SK-N-SH (cell line): ENCODE measurements around the gene GLYATL1B. TPM values are rescaled to one million over a fixed set of nuclear protein-coding genes. Genes with fewer than 3 reads are reported as not detected.

Experiments used
- CTCF ChIA-PET: fragments of 300-600, 350-600 bp; formaldehyde crosslinking; extraction: SDS; loops from one replicate; lab custom pipeline; 2021; lab: Yijun Ruan, JAX
- POLR2A ChIA-PET: fragments of 350-600 bp; sonication (Branson Sonifier 250); formaldehyde crosslinking; extraction: SDS; loops from one replicate; lab custom pipeline; 2020; ENCODE audit warnings: antibody characterized with exemption, inconsistent platforms; lab: Yijun Ruan, JAX
- DNase-seq: peaks from one replicate; pipeline ENCODE4 v3.0.0; 2012
- H2AFZ ChIP-seq: fragments of 200-600 bp; sonication (generic); 2 replicates; pipeline ENCODE4 v1.8.1; 2016; ENCODE audit warnings: antibody characterized with exemption, mild to moderate bottlenecking, low read depth
- H3F3A ChIP-seq: fragments of 200-600 bp; sonication (generic); replicated peaks from 2 replicates; pipeline ENCODE3; 2016; ENCODE audit warnings: antibody characterized with exemption, mild to moderate bottlenecking; ENCODE audit not compliant: insufficient read depth
- H3K27ac ChIP-seq, 2 experiments: fragments of 200-500 bp in 1 of 2; fragments of 200-600 bp in 1 of 2; sonication (Bioruptor generic) in 1 of 2; sonication (generic), shearing (Covaris generic) in 1 of 2; 2 replicates each; pipeline versions ENCODE4 v1.5.1 to v1.6.1; 2014 to 2016; ENCODE audit warnings: low read depth in 2 of 2, inconsistent platforms in 1 of 2, low read length in 1 of 2, mild to moderate bottlenecking in 1 of 2, mixed read lengths in 1 of 2
- H3K27me3 ChIP-seq: fragments of 200-600 bp; sonication (generic), shearing (Covaris generic); 2 replicates; pipeline ENCODE4 v1.6.1; 2016; ENCODE audit warnings: mixed run types; ENCODE audit not compliant: insufficient read depth
- H3K36me3 ChIP-seq, 2 experiments: fragments of 200-500 bp in 1 of 2; fragments of 200-600 bp in 1 of 2; sonication (Bioruptor generic) in 1 of 2; sonication (generic) in 1 of 2; replicated peaks in 1 of 2; 2 replicates each; pipeline versions ENCODE3 to v1.5.1; 2014 to 2016; ENCODE audit warnings: low read length in 1 of 2, mild to moderate bottlenecking in 1 of 2; ENCODE audit not compliant: insufficient read depth in 2 of 2, control insufficient read depth in 1 of 2
- H3K4me1 ChIP-seq, 2 experiments: fragments of 200-500 bp in 1 of 2; fragments of 200-600 bp in 1 of 2; sonication (Bioruptor generic) in 1 of 2; sonication (generic), shearing (Covaris generic) in 1 of 2; 2 replicates each; pipeline versions ENCODE4 v1.5.1 to v1.6.1; 2014 to 2016; ENCODE audit warnings: low read depth in 1 of 2, low read length in 1 of 2, mixed run types in 1 of 2; ENCODE audit not compliant: insufficient read depth in 2 of 2, control insufficient read depth in 1 of 2
- H3K4me2 ChIP-seq: fragments of 200-600 bp; sonication (generic), shearing (Covaris generic); 2 replicates; pipeline ENCODE4 v1.6.1; 2017; ENCODE audit warnings: mixed run types
- H3K4me3 ChIP-seq, 2 experiments: fragments of 200-500 bp in 1 of 2; fragments of 200-600 bp in 1 of 2; sonication (Bioruptor generic) in 1 of 2; sonication (generic), shearing (Covaris generic) in 1 of 2; 2 replicates each; pipeline versions ENCODE4 v1.5.1 to v1.8.1; 2014 to 2016; ENCODE audit warnings: low read depth in 2 of 2, inconsistent platforms in 1 of 2, low read length in 1 of 2, mild to moderate bottlenecking in 1 of 2, mixed read lengths in 1 of 2, moderate library complexity in 1 of 2
- H3K79me2 ChIP-seq: fragments of 200-600 bp; sonication (generic); 2 replicates; pipeline ENCODE4 v1.8.1; 2017; ENCODE audit warnings: mild to moderate bottlenecking; ENCODE audit not compliant: insufficient read depth
- H3K9ac ChIP-seq: fragments of 200-600 bp; sonication (generic); 2 replicates; pipeline ENCODE4 v1.6.1; 2017; ENCODE audit warnings: mixed run types
- H3K9me2 ChIP-seq: fragments of 200-600 bp; sonication (generic); 2 replicates; pipeline ENCODE4 v1.6.1; 2017; ENCODE audit warnings: mixed run types
- H3K9me3 ChIP-seq: fragments of 200-600 bp; sonication (generic); 2 replicates; pipeline ENCODE4 v1.6.1; 2017; ENCODE audit warnings: mixed run types, mild to moderate bottlenecking, moderate library complexity
- H4K20me1 ChIP-seq: fragments of 200-600 bp; sonication (generic); 2 replicates; pipeline ENCODE4 v1.6.1; 2017; ENCODE audit warnings: mild to moderate bottlenecking, mixed run types; ENCODE audit not compliant: insufficient read depth
- CHD2 ChIP-seq: fragments of 150-350 bp; IDR thresholded peaks from 2 replicates; pipeline ENCODE4 v1.6.1; 2018; ENCODE audit warnings: low read length; ENCODE audit not compliant: partially characterized antibody
- CTCF ChIP-seq: fragments of 200-600 bp; sonication (generic); IDR thresholded peaks from 2 replicates; pipeline ENCODE4 v1.6.1; 2017; ENCODE audit warnings: antibody characterized with exemption, mild to moderate bottlenecking, moderate library complexity
- EP300 ChIP-seq, 2 experiments: IDR thresholded peaks; 2 replicates each; pipeline versions ENCODE4 v1.4.0 to v1.6.1; 2012; ENCODE audit warnings: borderline replicate concordance in 1 of 2, low read depth in 1 of 2, low read length in 1 of 2
- EZH2phosphoT487 ChIP-seq: fragments of 200-600 bp; sonication (generic); IDR thresholded peaks from 2 replicates; pipeline ENCODE4 v1.6.1; 2017; ENCODE audit warnings: low read depth, mixed run types, mild to moderate bottlenecking, antibody characterized with exemption, moderate library complexity, borderline replicate concordance
- FOXJ3 ChIP-seq: sonication (generic); formaldehyde crosslinking; IDR thresholded peaks from 2 replicates; pipeline ENCODE4 v1.5.1; 2020; ENCODE audit warnings: mild to moderate bottlenecking, missing genetic modification reagents
- FOXM1 ChIP-seq: IDR thresholded peaks from 2 replicates; pipeline ENCODE4 v1.4.0; 2012; ENCODE audit warnings: low read depth, mild to moderate bottlenecking
- MEF2A ChIP-seq: IDR thresholded peaks from 2 replicates; pipeline ENCODE4 v1.4.0; 2012; ENCODE audit warnings: low read depth, borderline replicate concordance
- MXI1 ChIP-seq: IDR thresholded peaks from 2 replicates; pipeline ENCODE4 v1.6.1; 2012; ENCODE audit warnings: mild to moderate bottlenecking, low read depth, low read length, improper control_type of control experiment
- POLR2AphosphoS5 ChIP-seq: IDR thresholded peaks from 2 replicates; pipeline ENCODE4 v1.6.1; 2012; ENCODE audit warnings: low read depth, low read length
- RAD21 ChIP-seq: IDR thresholded peaks from 2 replicates; pipeline ENCODE4 v1.6.1; 2012; ENCODE audit warnings: mild to moderate bottlenecking, low read length
- SIN3A ChIP-seq: IDR thresholded peaks from 2 replicates; pipeline ENCODE4 v1.6.1; 2012; ENCODE audit warnings: low read depth, mild to moderate bottlenecking, low read length, moderate library complexity, borderline replicate concordance
- SMC3 ChIP-seq: IDR thresholded peaks from 2 replicates; pipeline ENCODE4 v1.6.1; 2012; ENCODE audit warnings: low read depth, low read length, improper control_type of control experiment
- TCF12 ChIP-seq: IDR thresholded peaks from 2 replicates; pipeline ENCODE4 v1.4.0; 2012
- TEAD4 ChIP-seq: IDR thresholded peaks from 2 replicates; pipeline ENCODE4 v1.4.0; 2012; ENCODE audit warnings: mild to moderate bottlenecking, borderline replicate concordance; ENCODE audit not compliant: insufficient read depth
- WGBS: methylation state at CpG from one replicate; pipeline ENCODE4 v1.1.6; 2017; ENCODE audit warnings: low lambda C conversion rate; 5-methylcytosine and 5-hydroxymethylcytosine counted together
- polyA plus RNA-seq, 3 experiments: library from polyadenylated mRNA; depleted of rRNA; stranded (reverse); fragments of >200 nt; gene quantifications; 2 replicates each; pipeline ENCODE4 v1.2.3, GENCODE V29; 2012
- TF ChIP-seq, protein P1 (sequence below): IDR thresholded peaks from 2 replicates; pipeline ENCODE4 v1.6.1; 2012; ENCODE audit warnings: mild to moderate bottlenecking, low read depth, low read length, moderate library complexity
- TF ChIP-seq, protein P2 (sequence below): IDR thresholded peaks from 2 replicates; pipeline ENCODE4; 2012
- TF ChIP-seq, protein P3 (sequence below): IDR thresholded peaks from 2 replicates; pipeline ENCODE4 v1.4.0; 2012; ENCODE audit warnings: low read depth

The GLYATL1B gene
- polyA plus RNA-seq, 1 of the 3 experiments (the other 2 are of a cell fraction) = not detected

DNA sequence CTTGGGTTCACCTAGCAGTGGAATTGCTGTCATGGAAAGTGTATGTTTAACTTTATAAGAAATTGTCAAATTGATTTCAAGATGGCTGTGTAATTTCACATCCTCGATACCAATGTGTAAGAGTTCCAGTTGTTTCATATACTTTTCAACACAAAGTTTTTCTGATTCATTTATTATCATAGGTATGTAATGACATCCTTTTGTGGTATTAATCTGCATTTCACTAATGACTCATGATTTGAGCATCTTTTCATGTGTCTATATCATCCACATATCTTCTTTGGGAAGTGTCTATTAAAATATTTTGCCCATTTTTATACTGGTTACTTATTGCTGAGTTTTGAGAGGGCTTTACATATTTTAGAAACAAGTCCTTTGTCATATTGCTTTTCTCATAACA, 17.0 kb upstream of the GLYATL1B start (continued):
- TF ChIP-seq, protein P1, sequence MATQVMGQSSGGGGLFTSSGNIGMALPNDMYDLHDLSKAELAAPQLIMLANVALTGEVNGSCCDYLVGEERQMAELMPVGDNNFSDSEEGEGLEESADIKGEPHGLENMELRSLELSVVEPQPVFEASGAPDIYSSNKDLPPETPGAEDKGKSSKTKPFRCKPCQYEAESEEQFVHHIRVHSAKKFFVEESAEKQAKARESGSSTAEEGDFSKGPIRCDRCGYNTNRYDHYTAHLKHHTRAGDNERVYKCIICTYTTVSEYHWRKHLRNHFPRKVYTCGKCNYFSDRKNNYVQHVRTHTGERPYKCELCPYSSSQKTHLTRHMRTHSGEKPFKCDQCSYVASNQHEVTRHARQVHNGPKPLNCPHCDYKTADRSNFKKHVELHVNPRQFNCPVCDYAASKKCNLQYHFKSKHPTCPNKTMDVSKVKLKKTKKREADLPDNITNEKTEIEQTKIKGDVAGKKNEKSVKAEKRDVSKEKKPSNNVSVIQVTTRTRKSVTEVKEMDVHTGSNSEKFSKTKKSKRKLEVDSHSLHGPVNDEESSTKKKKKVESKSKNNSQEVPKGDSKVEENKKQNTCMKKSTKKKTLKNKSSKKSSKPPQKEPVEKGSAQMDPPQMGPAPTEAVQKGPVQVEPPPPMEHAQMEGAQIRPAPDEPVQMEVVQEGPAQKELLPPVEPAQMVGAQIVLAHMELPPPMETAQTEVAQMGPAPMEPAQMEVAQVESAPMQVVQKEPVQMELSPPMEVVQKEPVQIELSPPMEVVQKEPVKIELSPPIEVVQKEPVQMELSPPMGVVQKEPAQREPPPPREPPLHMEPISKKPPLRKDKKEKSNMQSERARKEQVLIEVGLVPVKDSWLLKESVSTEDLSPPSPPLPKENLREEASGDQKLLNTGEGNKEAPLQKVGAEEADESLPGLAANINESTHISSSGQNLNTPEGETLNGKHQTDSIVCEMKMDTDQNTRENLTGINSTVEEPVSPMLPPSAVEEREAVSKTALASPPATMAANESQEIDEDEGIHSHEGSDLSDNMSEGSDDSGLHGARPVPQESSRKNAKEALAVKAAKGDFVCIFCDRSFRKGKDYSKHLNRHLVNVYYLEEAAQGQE = no peak
- TF ChIP-seq MEF2A (no peak), FOXJ3 (CRISPR knock-in tag) (no peak), EP300 (IDR thresholded peaks at IDR 0.05; ENCODE audit: borderline replicate concordance in 1 of 2, low read depth in 1 of 2, low read length in 1 of 2) (no peak), CHD2 (no peak)
- TF ChIP-seq, protein P2, sequence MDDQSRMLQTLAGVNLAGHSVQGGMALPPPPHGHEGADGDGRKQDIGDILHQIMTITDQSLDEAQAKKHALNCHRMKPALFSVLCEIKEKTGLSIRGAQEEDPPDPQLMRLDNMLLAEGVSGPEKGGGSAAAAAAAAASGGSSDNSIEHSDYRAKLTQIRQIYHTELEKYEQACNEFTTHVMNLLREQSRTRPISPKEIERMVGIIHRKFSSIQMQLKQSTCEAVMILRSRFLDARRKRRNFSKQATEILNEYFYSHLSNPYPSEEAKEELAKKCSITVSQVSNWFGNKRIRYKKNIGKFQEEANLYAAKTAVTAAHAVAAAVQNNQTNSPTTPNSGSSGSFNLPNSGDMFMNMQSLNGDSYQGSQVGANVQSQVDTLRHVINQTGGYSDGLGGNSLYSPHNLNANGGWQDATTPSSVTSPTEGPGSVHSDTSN = no peak

- 18% methylated on average over 6 of the region's 8 CpGs for WGBS
- no peaks in the 10 kb centered on the region for H3K9me3 ChIP-seq
- ChIA-PET CTCF (interaction anchor here (1.7 to 2.7 kb wide), 3 partner anchors 59 to 82 kb away, joined by 4 to 12 read pairs (median 6); partner anchors contain the start of gene FAM111A), POLR2A (no interaction called here)
- H4K20me1 ChIP-seq = no peaks in the 10 kb centered on the region
- no peak overlapping the region for H3K27ac ChIP-seq
- no peak for DNase-seq
- no peak overlapping the region for H2AFZ ChIP-seq
- no peaks in the 10 kb centered on the region for H3K4me1 ChIP-seq
- H3K4me3 ChIP-seq = no peak overlapping the region
- H3K9ac ChIP-seq = no peak overlapping the region
- no peak overlapping the region for H3K4me2 ChIP-seq
- H3K79me2 ChIP-seq = no peaks in the 10 kb centered on the region
- H3K27me3 ChIP-seq = no peaks in the 10 kb centered on the region
- TF ChIP-seq EZH2phosphoT487 = no peak
- no peak for TF ChIP-seq SIN3A
- TF ChIP-seq SMC3 = no peak
- TF ChIP-seq, protein P3, sequence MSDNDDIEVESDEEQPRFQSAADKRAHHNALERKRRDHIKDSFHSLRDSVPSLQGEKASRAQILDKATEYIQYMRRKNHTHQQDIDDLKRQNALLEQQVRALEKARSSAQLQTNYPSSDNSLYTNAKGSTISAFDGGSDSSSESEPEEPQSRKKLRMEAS = no peak
- no peak for TF ChIP-seq TEAD4
- TF ChIP-seq TCF12 = no peak
- TF ChIP-seq FOXM1 = no peak
- no peak for TF ChIP-seq EP300 (IDR thresholded peaks at IDR 0.05; ENCODE audit: borderline replicate concordance in 1 of 2, low read depth in 1 of 2, low read length in 1 of 2)
- TF ChIP-seq POLR2AphosphoS5 = no peak
- TF ChIP-seq, protein P1 = no peak
- TF ChIP-seq CTCF = no peak
- no peak for TF ChIP-seq MXI1
- no peak for TF ChIP-seq RAD21
- TF ChIP-seq, all 33 proteins: peak for 0
- no peaks in the 10 kb centered on the region for H3F3A ChIP-seq
- H3K36me3 ChIP-seq = no peaks in the 10 kb centered on the region
- no peaks in the 10 kb centered on the region for H3K9me2 ChIP-seq
Observed at GRCh38 chr11:59076876-59077571, 9.1 kb upstream of the GLYATL1B start.
